CD4-positive, alpha-beta memory T cell (primary cell): ENCODE measurements around the gene AGAP2. TPM values are rescaled to one million over a fixed set of nuclear protein-coding genes. Genes with fewer than 3 reads are reported as not detected.

Experiments
- CTCF ChIA-PET: fragments of 350-600 bp; sonication (Branson Sonifier 250); formaldehyde crosslinking; loops from one replicate; lab custom pipeline; 2021; ENCODE audit warnings: inconsistent platforms; ENCODE audit not compliant: partially characterized antibody; lab: Charles Lee
- POLR2A ChIA-PET: fragments of 350-600 bp; sonication (Branson Sonifier 250); formaldehyde crosslinking; loops from one replicate; lab custom pipeline; 2021; ENCODE audit not compliant: partially characterized antibody; lab: Charles Lee
- DNase-seq, 5 donors: peaks; one replicate each; pipeline versions ENCODE4 v3.0.0 to v3.0.0-alpha.2; 2020 to 2022; ENCODE audit warnings: mixed read lengths in 1 of 5
- H3K27ac ChIP-seq: one replicate; pipeline ENCODE4 v1.7.0; 2013; ENCODE audit warnings: low read depth, low read length
- H3K27me3 ChIP-seq: 2 replicates; pipeline ENCODE4 v1.7.0; 2013; ENCODE audit warnings: mild to moderate bottlenecking, low read length, moderate library complexity; ENCODE audit not compliant: insufficient read depth
- H3K36me3 ChIP-seq: 2 replicates; pipeline ENCODE4 v1.7.0; 2013; ENCODE audit warnings: mild to moderate bottlenecking, low read length, moderate library complexity; ENCODE audit not compliant: insufficient read depth
- H3K4me1 ChIP-seq: 2 replicates; pipeline ENCODE4 v1.7.0; 2013; ENCODE audit warnings: mild to moderate bottlenecking, low read length, moderate library complexity; ENCODE audit not compliant: insufficient read depth
- H3K4me3 ChIP-seq, 2 donors: one replicate each; pipeline ENCODE4 v1.7.0; 2013; ENCODE audit warnings: low read length in 2 of 2, mild to moderate bottlenecking in 1 of 2
- H3K9me3 ChIP-seq, 2 donors: one replicate each; pipeline ENCODE4 v1.7.0; 2013; ENCODE audit warnings: low read length in 2 of 2, control low read depth in 1 of 2; ENCODE audit not compliant: control insufficient read depth in 1 of 2
- H3K27ac Mint-ChIP-seq, 7 donors: one replicate each; pipeline ENCODE4 v1.8.0; 2020 to 2021; ENCODE audit warnings: mixed read lengths in 7 of 7, mild to moderate bottlenecking in 6 of 7, inconsistent platforms in 3 of 7, moderate library complexity in 3 of 7
- H3K27me3 Mint-ChIP-seq, 2 donors: one replicate each; pipeline ENCODE4 v1.8.0; 2020 to 2021; ENCODE audit warnings: mixed read lengths in 2 of 2
- H3K36me3 Mint-ChIP-seq, 2 donors: one replicate each; pipeline ENCODE4 v1.8.0; 2020 to 2021; ENCODE audit warnings: mixed read lengths in 2 of 2, inconsistent platforms in 1 of 2, mild to moderate bottlenecking in 1 of 2
- H3K4me1 Mint-ChIP-seq, 4 donors: one replicate each; pipeline ENCODE4 v1.8.0; 2020 to 2021; ENCODE audit warnings: mixed read lengths in 4 of 4, mild to moderate bottlenecking in 1 of 4
- H3K4me3 Mint-ChIP-seq, 8 donors: one replicate each; pipeline ENCODE4 v1.8.0; 2020 to 2021; ENCODE audit warnings: mixed read lengths in 8 of 8, mild to moderate bottlenecking in 7 of 8, moderate library complexity in 6 of 8, inconsistent platforms in 3 of 8
- H3K9me3 Mint-ChIP-seq, 8 donors: one replicate each; pipeline ENCODE4 v1.8.0; 2020 to 2021; ENCODE audit warnings: mixed read lengths in 8 of 8, mild to moderate bottlenecking in 5 of 8, inconsistent platforms in 3 of 8, moderate library complexity in 1 of 8
- intact Hi-C: fragments of 100-400 bp; cut with micrococcal nuclease; formaldehyde crosslinking; loops from one replicate; pipeline ENCODE4 v1.15.1; 2023
- polyA plus RNA-seq, 2 donors: library from polyadenylated mRNA; unstranded; fragments of 300-500 nt; fragmentation: Illumina TruSeq; gene quantifications; one replicate each; pipeline ENCODE4 v1.2.3, GENCODE V29; 2021
- total RNA-seq, 2 experiments: library from RNA; stranded (reverse); gene quantifications; one replicate each; pipeline ENCODE4 v1.2.3, GENCODE V29; 2021

Gene AGAP2
- total and polyA plus RNA-seq, 4 experiments from 2014 or later = 3.2 to 66.7 (median 35.9) TPM

DNA sequence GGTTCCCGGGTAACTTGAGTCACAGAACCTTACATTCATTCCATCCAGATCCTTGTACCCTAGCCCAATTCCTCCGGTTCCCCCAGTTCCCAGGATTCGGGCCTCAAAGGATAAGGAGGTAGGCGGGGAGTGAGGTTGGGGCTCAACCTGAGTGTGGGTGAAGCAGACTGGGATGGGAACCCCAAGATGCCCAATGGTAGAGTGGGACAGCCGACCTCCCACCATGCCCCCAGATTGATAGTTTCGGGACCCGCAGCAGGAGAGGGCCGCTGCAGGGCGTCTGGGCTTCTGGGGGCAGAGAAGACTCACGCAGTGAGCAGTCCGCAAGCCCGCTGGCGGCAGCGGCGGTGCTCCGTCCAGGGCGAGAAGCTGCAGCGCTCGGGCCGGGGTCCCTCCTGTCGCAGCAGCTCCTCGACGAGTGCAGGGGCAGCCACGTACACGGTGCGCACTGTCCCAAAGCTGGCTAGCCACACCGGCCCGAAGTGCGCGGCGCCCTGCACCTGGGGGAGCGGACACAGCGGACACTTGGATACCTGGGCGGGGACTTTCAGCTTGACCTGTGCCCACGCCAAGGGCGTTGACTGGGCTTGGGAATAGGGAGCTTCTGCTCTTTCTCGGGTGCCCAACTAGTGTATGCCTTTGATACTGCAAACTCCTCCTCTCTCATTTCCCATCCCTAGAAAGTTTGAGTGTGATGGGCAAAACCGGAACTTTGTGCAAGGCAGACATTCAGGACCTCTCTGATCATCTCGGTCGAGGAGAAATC lies 27.3 kb upstream of the AGAP2 start:
- peaks cover 19% of the 10 kb centered on the region for H3K27me3 ChIP-seq
- intact Hi-C loops = loop anchor here (1.0 to 2.0 kb wide), 2 partner anchors 10 to 139 kb away; no protein-coding TSS in a partner anchor
- Mint-ChIP-seq H3K9me3 (peaks cover 0 to 2% (median 0%) of the 10 kb centered on the region in 8 donors), H3K27me3 (peaks cover 6 to 13% of the 10 kb centered on the region in 2 donors), H3K27ac (peak overlapping the region in 5 of 7 donors; percentile 36 to 78 (median 64)), H3K4me3 (peak overlapping the region; percentile 85 to 94 (median 88)), H3K36me3 (peaks cover 11 to 14% of the 10 kb centered on the region in 2 donors), H3K4me1 (peaks cover 9 to 48% (median 24%) of the 10 kb centered on the region in 4 donors)
- H3K4me1 ChIP-seq = peaks cover 35% of the 10 kb centered on the region
- H3K27ac ChIP-seq = no peak overlapping the region
- no peaks in the 10 kb centered on the region for H3K9me3 ChIP-seq
- peak overlapping the region; percentile 37 to 60 for H3K4me3 ChIP-seq
- ChIA-PET CTCF (interaction anchor here (0.6 to 3.6 kb wide), 10 partner anchors 9 to 140 kb away, joined by 3 to 36 read pairs (median 5); partner anchors contain the start of gene TSFM), POLR2A (interaction anchor here (0.6 to 4.3 kb wide), 7 partner anchors 10 to 132 kb away, joined by 3 to 45 read pairs (median 4); partner anchors contain the start of genes TSFM and TSPAN31)
- no peaks in the 10 kb centered on the region for H3K36me3 ChIP-seq
- no peak for DNase-seq

DNA sequence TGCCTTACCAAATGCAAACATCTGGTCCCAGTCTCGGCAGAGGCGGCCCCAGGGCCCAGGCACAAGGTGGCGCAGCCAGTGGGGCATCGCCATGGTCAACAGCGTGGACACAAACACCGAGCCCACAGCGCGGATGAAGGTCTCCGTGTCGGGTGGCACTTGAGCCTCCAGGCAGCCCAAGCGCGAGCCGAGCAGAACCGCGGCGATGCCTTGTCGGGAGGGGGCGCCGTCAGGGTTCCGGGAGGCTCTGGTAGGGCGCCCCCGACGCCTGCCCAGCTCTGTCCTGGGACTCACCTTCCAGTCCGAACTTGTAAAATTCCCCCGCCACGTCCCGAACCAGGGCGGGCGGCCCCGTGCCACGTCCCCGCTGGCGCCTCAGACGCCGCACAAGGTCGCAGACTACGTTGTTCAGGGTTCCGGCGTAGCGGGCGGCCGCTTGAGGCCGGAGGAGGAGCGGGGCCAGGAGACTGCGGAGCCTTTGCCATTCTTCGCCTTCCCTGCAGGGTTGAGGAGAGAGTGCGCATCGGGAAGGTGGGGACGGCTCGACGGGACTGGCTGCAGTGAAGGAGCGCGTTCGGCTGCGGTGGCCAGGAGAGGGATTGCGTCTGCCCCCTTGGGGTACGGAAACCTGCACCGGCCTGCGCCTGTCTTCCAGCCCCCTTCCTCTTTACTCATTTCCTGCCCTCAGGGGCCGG lies 26.6 kb upstream of the AGAP2 start:
- ChIA-PET CTCF (interaction anchor here (0.9 to 3.6 kb wide), 11 partner anchors 8 to 141 kb away, joined by 3 to 36 read pairs (median 6); partner anchors contain the start of gene TSFM), POLR2A (interaction anchor here (1.3 to 4.3 kb wide), 4 partner anchors 9 to 21 kb away, joined by 5 to 45 read pairs (median 16); partner anchors contain the start of genes TSFM and TSPAN31)
- intact Hi-C loops = loop anchor here (1.0 to 2.0 kb wide), 2 partner anchors 9 to 140 kb away; no protein-coding TSS in a partner anchor

DNA sequence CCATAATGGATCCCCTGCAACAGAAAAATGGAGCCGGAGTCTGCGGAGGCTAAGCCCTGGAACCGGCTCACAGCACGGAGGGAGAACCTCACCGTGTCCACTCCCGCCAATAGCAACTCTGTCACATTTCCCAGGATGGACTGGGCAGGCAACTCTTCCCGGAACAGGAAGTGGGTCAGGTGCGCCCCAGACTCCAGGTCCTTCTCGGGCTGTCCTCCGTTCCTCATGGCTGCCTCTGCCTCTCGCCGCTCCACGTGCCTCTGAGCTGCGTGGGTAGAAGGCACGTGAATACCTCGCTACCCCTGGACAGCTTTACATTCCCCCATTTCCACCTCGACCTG lies 26.1 kb upstream of the AGAP2 start:
- peaks cover 12 to 47% (median 24%) of the 10 kb centered on the region in 4 donors for H3K4me1 Mint-ChIP-seq
- POLR2A ChIA-PET = interaction anchor here (1.3 to 4.3 kb wide), 3 partner anchors 8 to 20 kb away, joined by 5 to 45 read pairs (median 26); partner anchors contain the start of genes TSFM and TSPAN31
- intact Hi-C loops = loop anchor here (1.0 to 2.0 kb wide), 2 partner anchors 8 to 140 kb away; no protein-coding TSS in a partner anchor
- H3K9me3 Mint-ChIP-seq = peaks cover 0 to 2% (median 0%) of the 10 kb centered on the region in 8 donors
- Histone ChIP-seq H3K4me3 (peak overlapping the region; percentile 37 to 60), H3K36me3 (no peaks in the 10 kb centered on the region), H3K27me3 (peaks cover 19% of the 10 kb centered on the region), H3K9me3 (no peaks in the 10 kb centered on the region), H3K4me1 (peaks cover 34% of the 10 kb centered on the region), H3K27ac (peak overlapping the region; percentile 26)
- peaks cover 6 to 13% of the 10 kb centered on the region in 2 donors for H3K27me3 Mint-ChIP-seq
- CTCF ChIA-PET = interaction anchor here (0.9 to 3.6 kb wide), 9 partner anchors 8 to 141 kb away, joined by 3 to 20 read pairs (median 5); partner anchors contain the start of gene TSFM
- peak overlapping the region in 3 of 7 donors; percentile 27 to 32 (median 32) for H3K27ac Mint-ChIP-seq
- H3K36me3 Mint-ChIP-seq = peaks cover 10 to 16% of the 10 kb centered on the region in 2 donors
- peak overlapping the region; percentile 85 to 94 (median 88) for H3K4me3 Mint-ChIP-seq
- no peak for DNase-seq

More for the DNA sequence above, 26.6 kb upstream of the AGAP2 start:
- H3K36me3 ChIP-seq = no peaks in the 10 kb centered on the region
- peaks cover 30% of the 10 kb centered on the region for H3K4me1 ChIP-seq
- peak overlapping the region; percentile 37 to 60 for H3K4me3 ChIP-seq
- Mint-ChIP-seq H3K36me3 (peaks cover 11 to 16% of the 10 kb centered on the region in 2 donors), H3K9me3 (peaks cover 0 to 2% (median 0%) of the 10 kb centered on the region in 8 donors), H3K4me1 (peaks cover 8 to 47% (median 23%) of the 10 kb centered on the region in 4 donors), H3K27me3 (peaks cover 6 to 13% of the 10 kb centered on the region in 2 donors), H3K4me3 (peak overlapping the region; percentile 85 to 94 (median 88)), H3K27ac (peak overlapping the region in 6 of 7 donors; percentile 23 to 74 (median 34))
- H3K27ac ChIP-seq = peak overlapping the region; percentile 26
- H3K9me3 ChIP-seq = no peaks in the 10 kb centered on the region
- peak in 4 of 5 donors; percentile 39 to 51 (median 48) for DNase-seq
- H3K27me3 ChIP-seq = peaks cover 19% of the 10 kb centered on the region

DNA sequence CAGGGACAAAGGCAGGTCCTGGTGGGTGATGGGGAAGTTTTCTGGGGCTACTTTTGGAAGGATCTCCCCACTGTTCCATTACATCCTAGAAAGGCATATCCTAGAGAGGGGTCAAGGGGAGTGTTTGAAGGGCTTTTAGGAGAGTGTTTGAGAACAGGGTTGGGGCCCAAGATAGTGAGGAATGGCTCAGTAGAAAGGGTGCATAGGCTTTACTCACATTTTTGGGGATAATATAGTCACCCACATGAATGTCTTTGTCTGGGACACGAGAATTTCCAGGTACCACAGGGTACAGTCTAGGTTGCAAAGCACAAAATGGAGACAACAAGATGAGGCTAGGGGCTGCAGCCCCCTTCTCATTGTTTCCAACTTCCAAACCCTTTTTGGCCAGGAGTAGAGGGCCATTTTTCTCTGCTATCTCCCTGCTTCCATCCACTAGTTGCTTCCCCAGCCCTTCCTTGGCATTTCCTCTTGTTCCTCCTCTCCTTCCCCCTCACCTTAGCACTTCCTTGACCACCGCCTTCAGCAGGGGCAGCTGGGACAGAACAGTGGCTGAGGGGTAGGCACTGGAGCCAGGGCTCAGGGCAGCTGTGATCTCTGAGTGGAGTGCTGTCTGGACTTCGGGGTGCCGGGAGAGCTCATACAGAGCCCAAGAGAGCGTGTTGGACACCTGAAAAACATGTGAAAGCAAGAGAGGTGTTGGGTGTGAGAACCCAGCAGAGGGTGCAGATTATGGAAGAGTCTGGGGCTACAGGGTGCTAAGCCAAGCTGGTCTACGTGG lies 25.5 kb upstream of the AGAP2 start:
- peak overlapping the region in 3 of 7 donors; percentile 27 to 74 (median 73) for H3K27ac Mint-ChIP-seq
- no peaks in the 10 kb centered on the region for H3K9me3 Mint-ChIP-seq
- H3K27ac ChIP-seq = no peak overlapping the region
- intact Hi-C loops = loop anchor here (2.0 kb wide), 1 partner anchor 141 kb away; no protein-coding TSS in a partner anchor
- POLR2A ChIA-PET = interaction anchor here (1.3 to 4.3 kb wide), 3 partner anchors 8 to 19 kb away, joined by 5 to 45 read pairs (median 26); partner anchors contain the start of genes TSFM and TSPAN31
- peaks cover 6 to 13% of the 10 kb centered on the region in 2 donors for H3K27me3 Mint-ChIP-seq
- DNase-seq = no peak
- H3K4me3 Mint-ChIP-seq = peak overlapping the region; percentile 85 to 94 (median 88)
- H3K4me1 ChIP-seq = peaks cover 40% of the 10 kb centered on the region
- H3K36me3 ChIP-seq = peaks cover 1% of the 10 kb centered on the region
- peaks cover 19% of the 10 kb centered on the region for H3K27me3 ChIP-seq
- H3K4me3 ChIP-seq = peak overlapping the region in 1 of 2 donors; percentile 60
- no peaks in the 10 kb centered on the region for H3K9me3 ChIP-seq
- peaks cover 11 to 19% of the 10 kb centered on the region in 2 donors for H3K36me3 Mint-ChIP-seq
- CTCF ChIA-PET = interaction anchor here (0.9 to 3.6 kb wide), 9 partner anchors 8 to 142 kb away, joined by 3 to 20 read pairs (median 5); partner anchors contain the start of gene TSFM
- peaks cover 17 to 52% (median 30%) of the 10 kb centered on the region in 4 donors for H3K4me1 Mint-ChIP-seq

DNA sequence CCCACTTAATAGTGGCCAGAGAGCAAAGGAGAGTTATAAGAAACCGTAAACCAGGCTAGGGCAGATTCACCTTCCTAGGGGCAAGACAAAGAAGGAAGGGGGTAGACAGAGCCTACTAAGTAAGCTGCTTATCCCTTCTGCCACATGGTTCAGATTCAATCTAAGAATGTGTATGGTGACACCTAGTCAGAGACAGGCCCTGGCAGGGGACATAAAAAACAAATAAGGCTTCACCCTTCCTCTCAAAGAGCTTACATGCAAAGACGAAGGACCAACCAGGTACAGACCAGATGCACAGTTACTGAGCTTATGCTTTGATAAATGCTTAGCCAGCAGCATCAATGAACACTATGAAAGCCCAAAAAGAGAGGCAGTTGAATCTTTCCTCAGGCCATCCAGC lies 23.9 kb upstream of the AGAP2 start:
- Mint-ChIP-seq H3K4me1 (peaks cover 20 to 61% (median 34%) of the 10 kb centered on the region in 4 donors), H3K4me3 (peak overlapping the region in 1 of 8 donors; percentile 49)
- POLR2A ChIA-PET = interaction anchor here (0.9 kb wide), 1 partner anchor 19 kb away, joined by 3 read pairs; no protein-coding TSS in a partner anchor

More for the DNA sequence above, 23.9 kb upstream of the AGAP2 start:
- Histone ChIP-seq H3K4me3 (no peak overlapping the region), H3K27me3 (peaks cover 19% of the 10 kb centered on the region), H3K36me3 (peaks cover 17% of the 10 kb centered on the region), H3K4me1 (peaks cover 44% of the 10 kb centered on the region), H3K9me3 (no peaks in the 10 kb centered on the region), H3K27ac (no peak overlapping the region)
- Mint-ChIP-seq H3K36me3 (peaks cover 16 to 17% of the 10 kb centered on the region in 2 donors), H3K9me3 (no peaks in the 10 kb centered on the region), H3K27ac (peak overlapping the region in 1 of 7 donors; percentile 78), H3K27me3 (peaks cover 6 to 13% of the 10 kb centered on the region in 2 donors)
- no peak for DNase-seq
- intact Hi-C loops = no loop called here
- CTCF ChIA-PET = interaction anchor here (1.4 to 4.3 kb wide), 2 partner anchors 18 to 19 kb away, joined by 4 to 58 read pairs; partner anchors contain the start of gene TSFM
